Measurements from ENCODE around the gene FLNC. TPM values are rescaled to one million over a fixed set of nuclear protein-coding genes. Genes with fewer than 3 reads are reported as not detected.

FLNC gene
- total and polyA plus RNA-seq, 9 of the 15 experiments (the other 6 are each of a cell fraction or from before 2014, with no cell fraction given): 0.90 to 155 (median 28.8) TPM

- no peak for TF ChIP-seq CHAMP1 (IDR thresholded peaks at IDR 0.05)
- TF ChIP-seq RBM34 (IDR thresholded peaks at IDR 0.05; ENCODE audit: borderline replicate concordance, insufficient read depth, low read length): no peak
- no peak for TF ChIP-seq ZNF75A (CRISPR knock-in tag; IDR thresholded peaks at IDR 0.05)
- TF ChIP-seq CTBP1 (IDR thresholded peaks at IDR 0.05; ENCODE audit: borderline replicate concordance): peak; percentile 38; the same call in 1 of the 2 replicates
- TF ChIP-seq TCF7 (IDR thresholded peaks at IDR 0.05; ENCODE audit: borderline replicate concordance): peak; percentile 4; the same call in 1 of the 2 replicates
- TF ChIP-seq ETS1 (conservative IDR thresholded peaks at IDR 0.05; ENCODE audit: control insufficient read depth, low read depth, low read length): no peak; the same call in 1 of the 2 replicates
- TF ChIP-seq ZSCAN32 (CRISPR knock-in tag; IDR thresholded peaks at IDR 0.05): no peak
- no peak for TF ChIP-seq ZHX1 (conservative IDR thresholded peaks at IDR 0.05; ENCODE audit: low read length)
- peak; percentile 83 for TF ChIP-seq GATAD2A (IDR thresholded peaks at IDR 0.05)
- TF ChIP-seq STAG1 (CRISPR knock-in tag; IDR thresholded peaks at IDR 0.05; ENCODE audit: borderline replicate concordance): no peak
- no peak for TF ChIP-seq RNF219 (CRISPR knock-in tag; IDR thresholded peaks at IDR 0.05)
- TF ChIP-seq ARID2 (IDR thresholded peaks at IDR 0.05): no peak
- 0 out of 2 replicates have a peak, but pooled peaks have one; percentile 27 for TF ChIP-seq NBN (IDR thresholded peaks at IDR 0.05; ENCODE audit: low read depth)
- TF ChIP-seq GTF2A2 (tag; IDR thresholded peaks at IDR 0.05): no peak
- no peak for TF ChIP-seq RAD51 (IDR thresholded peaks at IDR 0.05; ENCODE audit: borderline replicate concordance, low read depth)
- no peak for TF ChIP-seq ZKSCAN1 (IDR thresholded peaks at IDR 0.05; ENCODE audit: low read depth, low read length)
- TF ChIP-seq ZNF239 (CRISPR knock-in tag; IDR thresholded peaks at IDR 0.05): no peak
- TF ChIP-seq ETV6 (IDR thresholded peaks at IDR 0.05; ENCODE audit: borderline replicate concordance in 1 of 2, low read depth in 2 of 2, low read length in 1 of 2): no peak
- TF ChIP-seq ETV6 (CRISPR knock-in tag; IDR thresholded peaks at IDR 0.05; ENCODE audit: borderline replicate concordance): no peak
These were observed 627 bp upstream of the FLNC start (continued) for GRCh38 chr7:128829391-128830166.
